Measurements from ENCODE around the gene OSBPL8. TPM values are rescaled to one million over a fixed set of nuclear protein-coding genes. Genes with fewer than 3 reads are reported as not detected.

The OSBPL8 gene
- total and polyA plus RNA-seq, 11 donors, result 4.5 to 58.7 (median 43.7) TPM

DNA sequence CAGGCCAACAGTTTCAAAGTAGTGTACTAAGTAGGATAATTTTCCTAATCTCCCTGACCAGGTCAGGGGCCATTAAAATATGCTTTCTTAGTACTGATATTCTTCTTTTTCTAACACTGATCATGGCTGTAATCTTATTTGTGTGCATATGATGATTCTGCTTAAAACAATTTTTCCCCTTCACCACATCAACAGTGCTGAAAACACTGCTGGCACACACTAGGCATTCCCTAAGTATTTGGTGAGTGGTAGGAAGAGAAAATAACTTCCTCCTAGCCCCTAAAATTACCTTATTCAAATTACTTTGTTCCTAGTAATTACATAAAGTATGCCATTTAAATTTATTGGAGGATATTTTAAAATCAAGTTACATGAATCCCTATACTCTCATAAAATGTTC lies 161.5 kb downstream of the OSBPL8 start:
- H3K36me3 ChIP-seq, result peaks cover 0 to 72% (median 41%) of the 10 kb centered on the region in 9 donors
- intact Hi-C loops (cut with DNase I), result no loop called here
- DNase-seq (no peak), ATAC-seq (no peak)
- no peak for TF ChIP-seq POLR2A (IDR thresholded peaks at IDR 0.05)
- TF ChIP-seq, protein P1, sequence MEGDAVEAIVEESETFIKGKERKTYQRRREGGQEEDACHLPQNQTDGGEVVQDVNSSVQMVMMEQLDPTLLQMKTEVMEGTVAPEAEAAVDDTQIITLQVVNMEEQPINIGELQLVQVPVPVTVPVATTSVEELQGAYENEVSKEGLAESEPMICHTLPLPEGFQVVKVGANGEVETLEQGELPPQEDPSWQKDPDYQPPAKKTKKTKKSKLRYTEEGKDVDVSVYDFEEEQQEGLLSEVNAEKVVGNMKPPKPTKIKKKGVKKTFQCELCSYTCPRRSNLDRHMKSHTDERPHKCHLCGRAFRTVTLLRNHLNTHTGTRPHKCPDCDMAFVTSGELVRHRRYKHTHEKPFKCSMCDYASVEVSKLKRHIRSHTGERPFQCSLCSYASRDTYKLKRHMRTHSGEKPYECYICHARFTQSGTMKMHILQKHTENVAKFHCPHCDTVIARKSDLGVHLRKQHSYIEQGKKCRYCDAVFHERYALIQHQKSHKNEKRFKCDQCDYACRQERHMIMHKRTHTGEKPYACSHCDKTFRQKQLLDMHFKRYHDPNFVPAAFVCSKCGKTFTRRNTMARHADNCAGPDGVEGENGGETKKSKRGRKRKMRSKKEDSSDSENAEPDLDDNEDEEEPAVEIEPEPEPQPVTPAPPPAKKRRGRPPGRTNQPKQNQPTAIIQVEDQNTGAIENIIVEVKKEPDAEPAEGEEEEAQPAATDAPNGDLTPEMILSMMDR (IDR thresholded peaks at IDR 0.05), result no peak
- no peaks in the 10 kb centered on the region for H3K27me3 ChIP-seq
- no peaks in the 10 kb centered on the region for H3K9me3 ChIP-seq
- no peak overlapping the region for H3K27ac ChIP-seq
- H3K4me3 ChIP-seq, result no peak overlapping the region
- H3K4me1 ChIP-seq, result no peaks in the 10 kb centered on the region

DNA sequence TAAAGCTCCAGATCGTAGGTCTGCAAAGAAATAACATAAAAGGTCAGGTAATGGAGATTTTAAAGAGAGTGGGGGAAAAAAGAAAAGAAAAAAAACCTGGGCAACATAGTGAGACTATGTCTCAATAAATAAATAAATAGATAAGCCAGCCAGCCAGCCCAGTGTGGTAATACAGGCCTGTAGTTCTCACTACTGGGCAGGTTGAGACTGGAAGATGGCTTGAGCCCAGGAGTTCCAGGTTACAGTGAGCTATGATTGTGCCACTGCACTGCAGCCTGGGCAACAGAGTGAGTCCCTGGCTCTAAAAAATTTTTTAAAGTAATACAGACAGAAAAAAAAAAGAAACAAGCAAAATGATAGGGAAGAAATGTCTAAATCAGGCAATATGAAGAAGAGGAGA lies 168.1 kb downstream of the OSBPL8 start:
- ATAC-seq, result no peak
- no peak overlapping the region for H3K27ac ChIP-seq

DNA sequence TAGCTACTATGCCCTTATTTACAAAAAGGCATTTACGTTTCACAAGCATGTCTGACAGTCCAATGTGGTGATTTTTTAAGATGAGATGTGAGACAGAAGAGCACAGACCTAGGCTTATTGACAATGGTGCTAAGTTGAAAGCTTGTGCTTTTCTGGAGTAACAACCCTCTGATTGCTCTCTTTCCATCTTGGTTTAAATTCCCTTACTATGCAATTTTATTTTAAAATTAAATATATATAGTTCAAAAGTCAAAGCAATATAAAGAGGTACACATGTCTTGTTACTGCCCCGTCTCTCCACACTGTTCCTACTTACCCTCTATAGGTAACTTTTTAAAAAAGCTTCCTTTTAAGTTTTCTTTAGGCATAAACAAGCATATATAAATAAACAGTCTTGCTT lies 172.0 kb downstream of the OSBPL8 start:
- H3K27ac ChIP-seq, result no peak overlapping the region
- H3K9me3 ChIP-seq, result no peaks in the 10 kb centered on the region
- no peak for DNase-seq
- no peak for TF ChIP-seq POLR2A (IDR thresholded peaks at IDR 0.05)
- TF ChIP-seq, protein P1 (IDR thresholded peaks at IDR 0.05), result no peak
- no peaks in the 10 kb centered on the region for H3K27me3 ChIP-seq
- no peaks in the 10 kb centered on the region for H3K4me1 ChIP-seq
- ATAC-seq, result no peak
- H3K4me3 ChIP-seq, result no peak overlapping the region
- WGBS, 4 donors, result 87 to 95% (median 94%) methylated on average over 2 of the region's 2 CpGs
- peaks cover 0 to 99% (median 88%) of the 10 kb centered on the region in 9 donors for H3K36me3 ChIP-seq
- intact Hi-C loops (cut with DNase I), result loop anchor here in 2 of 10 donors (10.0 kb wide), 2 partner anchors 167 to 197 kb away; partner anchors contain the start of gene OSBPL8 (in 1 of the 2)

More for the DNA sequence above, 168.1 kb downstream of the OSBPL8 start:
- Histone ChIP-seq H3K9me3 (no peaks in the 10 kb centered on the region), H3K4me1 (no peaks in the 10 kb centered on the region), H3K27me3 (no peaks in the 10 kb centered on the region), H3K36me3 (peaks cover 0 to 89% (median 67%) of the 10 kb centered on the region in 9 donors), H3K4me3 (no peak overlapping the region)
- 82 to 92% (median 89%) methylated on average over 1 of the region's 1 CpG for WGBS, 4 donors
- no peak for DNase-seq
- intact Hi-C loops (cut with DNase I), result no loop called here
- TF ChIP-seq POLR2A (IDR thresholded peaks at IDR 0.05), result no peak
- TF ChIP-seq, protein P1 (IDR thresholded peaks at IDR 0.05), result no peak

DNA sequence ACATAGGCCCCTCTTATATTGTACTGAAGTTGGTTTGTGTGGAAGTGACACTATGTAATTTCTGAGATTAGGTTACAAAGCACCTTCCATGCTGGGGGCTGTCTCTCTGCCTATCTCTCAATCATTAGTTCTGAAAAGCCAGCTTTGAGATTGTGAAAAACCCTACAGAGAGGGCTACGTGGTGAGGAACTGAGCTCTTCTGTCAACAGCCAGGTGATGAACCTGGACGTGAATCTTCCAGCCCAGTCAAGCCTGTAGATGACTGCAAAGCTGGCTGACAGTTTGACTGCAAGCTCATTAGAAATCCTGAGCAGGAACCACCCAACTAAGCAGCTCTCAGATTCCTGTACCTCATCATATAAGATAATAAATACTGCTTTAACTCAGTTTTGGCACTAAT lies 175.0 kb downstream of the OSBPL8 start:
- 86 to 93% (median 89%) methylated on average over 2 of the region's 2 CpGs for WGBS, 4 donors

More for the DNA sequence above, 175.0 kb downstream of the OSBPL8 start:
- H3K36me3 ChIP-seq, result peaks cover 0 to 81% (median 72%) of the 10 kb centered on the region in 9 donors
- intact Hi-C loops (cut with DNase I), result loop anchor here in 2 of 10 donors (10.0 kb wide), 2 partner anchors 170 to 200 kb away; partner anchors contain the start of gene OSBPL8 (in 1 of the 2)
- ATAC-seq (no peak), DNase-seq (no peak)
- TF ChIP-seq, protein P1 (IDR thresholded peaks at IDR 0.05), result no peak
- TF ChIP-seq POLR2A (IDR thresholded peaks at IDR 0.05), result no peak
- H3K27me3 ChIP-seq, result no peaks in the 10 kb centered on the region
- H3K4me1 ChIP-seq, result no peaks in the 10 kb centered on the region
- H3K9me3 ChIP-seq, result no peaks in the 10 kb centered on the region
- H3K27ac ChIP-seq, result no peak overlapping the region
- no peak overlapping the region for H3K4me3 ChIP-seq
